HUES6 (cell line): ENCODE data around the gene SLC35D1.

ENCODE experiments used
- H3K27ac ChIP-seq: 2 replicates; pipeline ENCODE4 v1.7.0; 2013; ENCODE audit warnings: low read depth, mild to moderate bottlenecking, low read length, inconsistent platforms
- H3K27me3 ChIP-seq: 2 replicates; pipeline ENCODE4 v1.6.1; 2013; ENCODE audit warnings: low read length; ENCODE audit not compliant: control insufficient read depth, insufficient read depth
- H3K36me3 ChIP-seq: 2 replicates; pipeline ENCODE4 v1.6.1; 2013; ENCODE audit warnings: low read length; ENCODE audit not compliant: control insufficient read depth, insufficient read depth
- H3K4me1 ChIP-seq: 2 replicates; pipeline ENCODE4 v1.6.1; 2013; ENCODE audit warnings: low read length; ENCODE audit not compliant: control insufficient read depth, insufficient read depth
- H3K4me3 ChIP-seq: 2 replicates; pipeline ENCODE4 v1.5.1; 2013; ENCODE audit warnings: low read depth, low read length
- H3K9ac ChIP-seq: one replicate; pipeline ENCODE4 v1.6.1; 2013; ENCODE audit warnings: mild to moderate bottlenecking, low read length
- H3K9me3 ChIP-seq: 2 replicates; pipeline ENCODE4 v1.6.1; 2013; ENCODE audit warnings: low read depth, low read length; ENCODE audit not compliant: control insufficient read depth, insufficient read depth

The SLC35D1 gene

DNA sequence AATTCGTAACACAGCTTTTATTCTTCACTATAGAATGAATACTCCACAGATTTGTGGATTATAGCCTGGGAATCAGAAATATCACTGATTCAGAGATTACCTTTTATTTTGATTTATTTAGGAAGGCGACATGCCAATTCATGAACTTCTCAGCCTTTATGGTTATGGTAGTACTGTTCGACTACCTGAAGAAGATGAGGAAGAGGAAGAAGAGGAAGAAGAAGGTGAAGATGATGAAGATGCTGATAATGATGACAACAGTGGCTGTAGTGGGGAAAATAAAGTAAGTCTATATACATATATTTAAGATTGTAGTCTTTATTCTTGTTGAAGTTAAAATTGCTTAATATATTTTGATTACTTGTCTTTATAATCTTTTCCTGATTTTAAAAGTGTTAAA lies 96.0 kb downstream of the SLC35D1 start:
- Histone ChIP-seq H3K9ac (no peak overlapping the region), H3K9me3 (no peaks in the 10 kb centered on the region), H3K4me3 (no peak overlapping the region), H3K27me3 (no peaks in the 10 kb centered on the region), H3K27ac (no peak overlapping the region), H3K36me3 (peaks cover 82% of the 10 kb centered on the region), H3K4me1 (0 out of 2 replicates have a peak, but pooled peaks cover 3% of the 10 kb centered on the region)

DNA sequence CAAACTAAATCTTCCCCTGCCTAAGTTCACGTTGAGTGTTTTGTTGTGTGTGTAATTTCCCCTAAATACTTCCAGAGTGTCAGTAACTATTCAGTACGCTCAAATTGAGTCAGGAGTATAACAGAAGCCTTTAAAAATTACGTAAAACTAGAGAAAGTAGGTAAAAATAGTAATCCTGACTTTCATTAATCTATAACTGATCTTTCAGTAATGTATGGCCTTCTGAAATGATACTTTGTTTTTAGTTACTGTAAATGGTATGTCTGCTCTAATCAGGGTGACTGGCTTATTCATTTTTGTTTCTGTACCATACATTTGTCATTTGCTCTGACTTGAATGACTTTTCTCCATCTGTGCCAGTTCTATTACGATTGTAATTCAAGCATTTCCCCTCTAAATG lies 99.7 kb downstream of the SLC35D1 start:
- H3K27ac ChIP-seq, result no peak overlapping the region
- no peak overlapping the region for H3K4me3 ChIP-seq
- no peaks in the 10 kb centered on the region for H3K9me3 ChIP-seq
- H3K9ac ChIP-seq, result no peak overlapping the region
- H3K36me3 ChIP-seq, result peaks cover 74% of the 10 kb centered on the region
- H3K27me3 ChIP-seq, result no peaks in the 10 kb centered on the region
- no peaks in the 10 kb centered on the region for H3K4me1 ChIP-seq

DNA sequence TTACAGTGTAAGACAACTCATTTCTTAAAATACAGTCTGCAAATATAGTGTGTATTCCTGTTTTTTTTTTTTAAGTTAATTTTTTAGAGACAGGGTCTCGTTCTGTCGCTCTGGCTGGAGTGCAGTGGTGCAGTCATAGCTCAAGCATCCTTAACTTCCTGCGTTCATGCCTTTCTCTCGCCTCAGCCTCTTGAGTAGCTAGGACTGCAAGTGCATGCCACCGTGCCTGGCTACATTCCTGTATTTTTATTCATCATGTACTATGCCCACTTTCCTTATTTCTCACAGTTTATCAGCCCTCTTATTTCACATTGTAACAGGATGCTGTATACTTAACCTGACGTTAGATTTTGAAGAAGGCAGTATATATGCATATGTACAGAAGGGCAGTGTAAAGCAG lies 102.4 kb downstream of the SLC35D1 start:
- peaks cover 81% of the 10 kb centered on the region for H3K36me3 ChIP-seq
- H3K27me3 ChIP-seq, result no peaks in the 10 kb centered on the region
- H3K4me1 ChIP-seq, result no peaks in the 10 kb centered on the region
- no peak overlapping the region for H3K9ac ChIP-seq
- no peak overlapping the region for H3K4me3 ChIP-seq
- H3K9me3 ChIP-seq, result no peaks in the 10 kb centered on the region
- no peak overlapping the region for H3K27ac ChIP-seq
